ENCODE data around the gene SH3RF1.

SH3RF1 gene

DNA sequence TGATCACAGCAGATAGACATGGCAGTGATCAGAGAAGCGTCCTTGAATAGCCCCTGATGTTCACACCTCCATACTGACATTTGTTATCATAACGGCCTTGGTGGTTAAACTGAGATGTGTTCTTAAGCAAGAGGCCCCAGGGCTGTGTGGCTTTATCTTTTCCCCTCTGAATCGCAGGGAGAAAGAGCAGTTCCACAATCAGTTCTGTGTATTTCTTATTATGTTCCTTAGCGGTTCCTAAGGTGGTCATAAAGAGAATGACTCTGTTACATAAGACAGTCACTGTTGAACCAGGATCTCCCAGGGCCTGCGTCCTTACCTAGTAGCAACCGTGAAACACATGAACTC is 207.9 kb downstream of the SH3RF1 start:
- no peak for DNase-seq (ENCODE audit: low read depth)
- TF ChIP-seq, protein P1, sequence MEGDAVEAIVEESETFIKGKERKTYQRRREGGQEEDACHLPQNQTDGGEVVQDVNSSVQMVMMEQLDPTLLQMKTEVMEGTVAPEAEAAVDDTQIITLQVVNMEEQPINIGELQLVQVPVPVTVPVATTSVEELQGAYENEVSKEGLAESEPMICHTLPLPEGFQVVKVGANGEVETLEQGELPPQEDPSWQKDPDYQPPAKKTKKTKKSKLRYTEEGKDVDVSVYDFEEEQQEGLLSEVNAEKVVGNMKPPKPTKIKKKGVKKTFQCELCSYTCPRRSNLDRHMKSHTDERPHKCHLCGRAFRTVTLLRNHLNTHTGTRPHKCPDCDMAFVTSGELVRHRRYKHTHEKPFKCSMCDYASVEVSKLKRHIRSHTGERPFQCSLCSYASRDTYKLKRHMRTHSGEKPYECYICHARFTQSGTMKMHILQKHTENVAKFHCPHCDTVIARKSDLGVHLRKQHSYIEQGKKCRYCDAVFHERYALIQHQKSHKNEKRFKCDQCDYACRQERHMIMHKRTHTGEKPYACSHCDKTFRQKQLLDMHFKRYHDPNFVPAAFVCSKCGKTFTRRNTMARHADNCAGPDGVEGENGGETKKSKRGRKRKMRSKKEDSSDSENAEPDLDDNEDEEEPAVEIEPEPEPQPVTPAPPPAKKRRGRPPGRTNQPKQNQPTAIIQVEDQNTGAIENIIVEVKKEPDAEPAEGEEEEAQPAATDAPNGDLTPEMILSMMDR (IDR thresholded peaks at IDR 0.05; ENCODE audit: insufficient read depth, low read depth, low read length, missing control alignments), result no peak
- no peak overlapping the region for H3K4me3 ChIP-seq (ENCODE audit: low read depth, low read length)

DNA sequence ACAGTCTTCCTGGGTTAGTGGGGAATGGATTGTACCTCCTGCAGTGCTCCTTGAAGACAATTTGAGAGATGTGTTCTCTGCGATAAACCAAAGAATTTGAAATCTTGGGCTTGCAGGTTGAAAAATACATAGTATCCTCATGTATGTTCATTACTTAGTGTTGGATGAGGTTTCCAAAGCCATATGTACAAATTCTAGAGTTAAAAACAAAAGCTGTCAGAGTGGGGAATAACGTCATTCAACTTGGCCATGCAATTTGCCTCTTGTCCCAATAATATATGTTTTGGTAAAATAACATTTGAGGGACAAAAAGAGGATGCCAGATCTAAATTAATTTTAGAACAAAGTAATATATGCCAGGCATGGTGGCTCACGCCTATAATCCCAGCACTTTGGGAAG is 209.4 kb downstream of the SH3RF1 start:
- TF ChIP-seq, protein P1 (IDR thresholded peaks at IDR 0.05; ENCODE audit: insufficient read depth, low read depth, low read length, missing control alignments), result no peak
- no peak for DNase-seq (ENCODE audit: low read depth)
- H3K4me3 ChIP-seq (ENCODE audit: low read depth, low read length), result no peak overlapping the region

DNA sequence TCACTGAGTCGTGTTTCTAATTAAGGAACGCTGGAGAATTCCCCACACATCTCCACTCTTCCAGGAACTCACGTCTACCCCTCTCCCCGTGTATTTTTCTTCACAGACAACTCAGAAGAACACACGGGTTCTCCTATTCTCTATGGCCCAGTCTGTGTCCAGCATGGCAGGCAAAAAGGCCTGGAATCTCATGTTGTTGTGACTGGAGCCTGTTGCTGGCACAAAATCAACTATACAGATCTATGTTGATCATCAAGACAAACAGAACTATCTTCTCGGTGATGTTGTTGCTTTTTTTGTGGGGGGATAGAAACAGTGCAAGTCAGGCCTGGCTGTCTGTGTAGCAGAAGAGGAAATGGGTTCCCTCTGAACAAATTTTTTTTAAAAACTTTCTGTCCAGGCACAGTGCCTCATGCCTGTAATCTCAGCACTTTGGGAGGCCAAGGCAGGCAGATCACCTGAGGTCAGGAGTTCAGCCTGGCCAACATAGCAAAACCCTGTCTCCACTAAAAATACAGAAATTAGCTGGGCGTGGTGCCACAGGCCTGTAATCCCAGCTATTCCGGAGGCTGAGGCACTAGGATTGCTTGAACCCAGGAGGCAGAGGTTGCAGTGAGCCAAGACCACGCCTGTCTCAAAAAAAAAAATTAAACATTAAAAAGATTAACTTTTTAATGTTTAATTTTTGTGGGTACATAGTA is 210.2 kb downstream of the SH3RF1 start:
- no peak overlapping the region for H3K4me3 ChIP-seq (ENCODE audit: low read depth, low read length)
- TF ChIP-seq, protein P1 (IDR thresholded peaks at IDR 0.05; ENCODE audit: insufficient read depth, low read depth, low read length, missing control alignments), result no peak
- DNase-seq (ENCODE audit: low read depth), result no peak

DNA sequence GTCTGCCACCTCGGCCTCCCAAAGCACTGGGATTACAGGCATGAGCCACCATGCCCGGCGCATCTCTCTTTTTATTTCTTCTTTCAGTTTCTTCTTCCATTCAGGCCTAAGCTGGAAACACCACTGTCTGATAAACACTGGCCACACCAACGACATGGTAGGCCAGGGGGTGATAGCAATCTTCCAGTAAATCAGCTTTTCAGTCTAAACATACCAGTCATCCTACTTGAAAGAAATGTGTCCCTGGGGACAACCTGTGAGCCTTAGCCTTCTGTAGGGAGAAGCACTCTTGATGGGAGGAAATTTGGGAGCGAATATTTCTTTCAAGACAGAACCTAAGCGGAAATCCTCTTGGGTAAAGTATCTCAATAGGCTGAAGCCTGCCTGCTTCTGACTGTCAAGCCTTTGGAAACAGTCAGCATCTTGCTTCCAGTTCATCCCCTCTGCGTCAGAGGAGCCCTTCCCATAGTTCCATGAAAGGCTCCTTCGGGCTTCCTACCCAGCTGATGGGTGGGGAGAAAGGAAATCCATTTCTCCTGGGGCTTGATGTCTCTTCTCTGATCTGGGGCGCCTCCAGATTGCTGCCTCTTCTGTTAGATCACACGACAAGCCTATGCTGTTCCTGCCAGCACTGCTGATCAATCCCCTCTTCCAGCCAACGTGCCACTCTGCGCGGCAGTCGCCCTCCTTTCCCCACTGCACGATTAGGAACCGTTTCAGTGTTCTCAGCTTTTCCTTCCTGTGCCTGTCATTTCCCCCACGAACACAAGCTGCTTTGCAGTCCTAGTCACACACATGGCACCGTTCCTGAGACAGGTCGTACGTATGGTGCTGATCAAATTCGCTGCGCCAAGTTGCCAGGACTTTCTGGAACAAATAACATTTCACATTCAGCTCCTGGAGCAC is 211.2 kb downstream of the SH3RF1 start:
- no peak overlapping the region for H3K4me3 ChIP-seq (ENCODE audit: low read depth, low read length)
- DNase-seq (ENCODE audit: low read depth), result no peak
- TF ChIP-seq, protein P1 (IDR thresholded peaks at IDR 0.05; ENCODE audit: insufficient read depth, low read depth, low read length, missing control alignments), result no peak

DNA sequence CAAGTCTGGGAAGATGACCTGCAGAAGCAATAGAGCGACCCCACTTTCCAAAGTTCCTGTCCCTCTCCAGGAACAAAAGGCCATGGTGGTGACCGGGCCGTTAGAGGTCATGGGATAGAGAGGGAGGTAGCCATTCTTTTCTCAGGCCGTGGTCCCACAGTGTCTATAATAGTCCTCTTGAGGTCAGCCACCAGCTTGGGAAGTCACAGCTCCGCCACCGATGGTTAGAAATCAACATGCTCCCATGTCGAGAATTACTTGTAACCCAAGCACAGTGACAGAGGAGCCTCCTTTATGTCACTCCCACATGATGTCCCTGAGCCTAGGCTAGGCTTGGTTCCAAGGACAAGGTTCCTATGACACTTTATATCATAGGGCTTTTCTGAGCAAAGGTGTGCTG is 212.4 kb downstream of the SH3RF1 start:
- H3K4me3 ChIP-seq (ENCODE audit: low read depth, low read length), result no peak overlapping the region
- TF ChIP-seq, protein P1 (IDR thresholded peaks at IDR 0.05; ENCODE audit: insufficient read depth, low read depth, low read length, missing control alignments), result no peak
- DNase-seq (ENCODE audit: low read depth), result no peak

DNA sequence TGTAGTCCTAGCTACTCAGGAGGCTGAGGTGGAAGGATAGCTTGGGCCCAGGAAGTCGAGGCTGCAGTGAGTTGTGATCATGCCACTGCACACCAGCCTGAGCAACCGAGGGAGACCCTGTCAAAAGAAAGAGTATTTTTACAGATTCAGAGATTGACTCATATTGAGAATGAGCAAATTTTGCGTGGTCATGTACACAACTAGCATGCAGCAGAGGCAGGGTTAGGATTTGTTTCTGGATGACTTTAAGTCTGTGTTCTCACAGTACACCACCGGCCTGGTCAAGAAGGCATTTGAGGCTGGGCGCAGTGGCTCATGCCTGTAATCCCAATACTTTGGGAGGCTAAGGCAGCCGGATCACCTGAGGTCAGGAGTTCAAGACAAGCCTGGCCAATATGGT is 215.9 kb downstream of the SH3RF1 start:
- TF ChIP-seq, protein P1 (IDR thresholded peaks at IDR 0.05; ENCODE audit: insufficient read depth, low read depth, low read length, missing control alignments), result no peak
- DNase-seq (ENCODE audit: low read depth), result peak; percentile 51
- H3K4me3 ChIP-seq (ENCODE audit: low read depth, low read length), result no peak overlapping the region

All from GM12865 (cell line).